ENCODE measurements around the gene CADM1. TPM values are rescaled to one million over a fixed set of nuclear protein-coding genes. Genes with fewer than 3 reads are reported as not detected.

Gene CADM1
- total and polyA plus RNA-seq, 10 donors = 1.4 to 18.8 (median 10.4) TPM

- WGBS, 5 donors = 87 to 95% (median 92%) methylated on average over 3 of the region's 3 CpGs
- H3K27ac ChIP-seq = no peak overlapping the region
- H3K36me3 ChIP-seq = no peaks in the 10 kb centered on the region
- TF ChIP-seq POLR2A (IDR thresholded peaks at IDR 0.05) = no peak
- TF ChIP-seq CTCF (IDR thresholded peaks at IDR 0.05 in 8 of 11, conservative IDR thresholded peaks at IDR 0.05 in 3 of 11) = no peak
- TF ChIP-seq POLR2AphosphoS5 (IDR thresholded peaks at IDR 0.05) = no peak
- H3K27me3 ChIP-seq (replicated peaks in 1 of 7) = no peaks in the 10 kb centered on the region
- intact Hi-C loops (cut with DNase I; ENCODE audit: low total_unique reads) = no loop called here
- no peaks in the 10 kb centered on the region for H3K9me3 ChIP-seq
- no peaks in the 10 kb centered on the region for H3K4me1 ChIP-seq
- DNase-seq = no peak
- no peak overlapping the region for H3K4me3 ChIP-seq
Measured at GRCh38 chr11:115237578-115237977, 266.6 kb downstream of the CADM1 start.

GRCh38 chr11:115234794-115235193 lies 269.4 kb downstream of the CADM1 start:
- intact Hi-C loops (cut with DNase I; ENCODE audit: low total_unique reads) = no loop called here
- WGBS, 5 donors = 88 to 100% (median 94%) methylated on average over 4 of the region's 4 CpGs
- Histone ChIP-seq H3K27ac (no peak overlapping the region), H3K27me3 (replicated peaks in 1 of 7) (no peaks in the 10 kb centered on the region), H3K36me3 (no peaks in the 10 kb centered on the region), H3K4me3 (no peak overlapping the region), H3K4me1 (no peaks in the 10 kb centered on the region), H3K9me3 (no peaks in the 10 kb centered on the region)
- DNase-seq = no peak
- no peak for TF ChIP-seq POLR2AphosphoS5 (IDR thresholded peaks at IDR 0.05)
- no peak for TF ChIP-seq POLR2A (IDR thresholded peaks at IDR 0.05)
- no peak for TF ChIP-seq CTCF (IDR thresholded peaks at IDR 0.05 in 8 of 11, conservative IDR thresholded peaks at IDR 0.05 in 3 of 11)

- Histone ChIP-seq H3K36me3 (no peaks in the 10 kb centered on the region), H3K4me3 (no peak overlapping the region), H3K27me3 (replicated peaks in 1 of 7) (no peaks in the 10 kb centered on the region), H3K4me1 (peaks cover 0 to 3% (median 0%) of the 10 kb centered on the region in 6 donors), H3K27ac (no peak overlapping the region), H3K9me3 (no peaks in the 10 kb centered on the region)
- DNase-seq = no peak
- TF ChIP-seq POLR2AphosphoS5 (IDR thresholded peaks at IDR 0.05) = no peak
- no peak for TF ChIP-seq CTCF (IDR thresholded peaks at IDR 0.05 in 8 of 11, conservative IDR thresholded peaks at IDR 0.05 in 3 of 11)
- TF ChIP-seq POLR2A (IDR thresholded peaks at IDR 0.05) = no peak
- 84 to 89% (median 88%) methylated on average over 2 of the region's 2 CpGs for WGBS, 5 donors
- intact Hi-C loops (cut with DNase I; ENCODE audit: low total_unique reads) = no loop called here
Measured at GRCh38 chr11:115226556-115226955, 277.7 kb downstream of the CADM1 start.

GRCh38 chr11:115224551-115224950 lies 279.7 kb downstream of the CADM1 start:
- Histone ChIP-seq H3K4me1 (peaks cover 0 to 3% (median 0%) of the 10 kb centered on the region in 6 donors), H3K4me3 (no peak overlapping the region), H3K36me3 (no peaks in the 10 kb centered on the region), H3K27me3 (replicated peaks in 1 of 7) (no peaks in the 10 kb centered on the region), H3K9me3 (no peaks in the 10 kb centered on the region), H3K27ac (no peak overlapping the region)
- 68 to 88% (median 80%) methylated on average over 4 of the region's 4 CpGs for WGBS, 5 donors
- TF ChIP-seq CTCF (IDR thresholded peaks at IDR 0.05 in 8 of 11, conservative IDR thresholded peaks at IDR 0.05 in 3 of 11) (no peak), POLR2A (IDR thresholded peaks at IDR 0.05) (no peak), POLR2AphosphoS5 (IDR thresholded peaks at IDR 0.05) (no peak)
- no peak for DNase-seq
- intact Hi-C loops (cut with DNase I; ENCODE audit: low total_unique reads) = no loop called here
